Activated CD8-positive, alpha-beta T cell treated with anti-CD3 and anti-CD28 coated beads, Interleukin-2, amount 10 ng/mL, durations not matched to agents 7 days and 5 days (primary cell): ENCODE measurements around the gene KLHL7. TPM values are rescaled to one million over a fixed set of nuclear protein-coding genes. Genes with fewer than 3 reads are reported as not detected.
A peak's percentile ranks its signal among the peaks of the same experiment; 100 is the strongest.

Source experiments
- ATAC-seq: fragments of 150-1000 bp; cut with Tn5 transposase; one replicate; pipeline ENCODE4 v1.10.0; 2021; ENCODE audit warnings: moderate library complexity
- CTCF ChIA-PET: fragments of 350-600 bp; sonication (Branson Sonifier 250); formaldehyde crosslinking; loops from one replicate; lab custom pipeline; 2021; ENCODE audit warnings: antibody characterized with exemption; lab: Charles Lee
- POLR2A ChIA-PET: fragments of 350-600 bp; sonication (Branson Sonifier 250); formaldehyde crosslinking; loops from one replicate; lab custom pipeline; 2021; ENCODE audit warnings: antibody characterized with exemption; lab: Charles Lee
- DNase-seq: peaks from one replicate; pipeline ENCODE4 v3.0.0-alpha.2; 2020
- H3K27ac Mint-ChIP-seq: one replicate; pipeline ENCODE4 v1.8.0; 2021; ENCODE audit warnings: mild to moderate bottlenecking, mixed read lengths
- H3K27me3 Mint-ChIP-seq: one replicate; pipeline ENCODE4 v1.8.0; 2021; ENCODE audit warnings: low read depth, mixed read lengths
- H3K36me3 Mint-ChIP-seq: one replicate; pipeline ENCODE4 v1.8.0; 2021; ENCODE audit warnings: low read depth, mixed read lengths
- H3K4me1 Mint-ChIP-seq: one replicate; pipeline ENCODE4 v1.8.0; 2021; ENCODE audit warnings: low read depth, mixed read lengths
- H3K4me3 Mint-ChIP-seq: one replicate; pipeline ENCODE4 v1.8.0; 2021; ENCODE audit warnings: mild to moderate bottlenecking, mixed read lengths
- H3K9me3 Mint-ChIP-seq: one replicate; pipeline ENCODE4 v1.8.0; 2022; ENCODE audit warnings: mixed read lengths; ENCODE audit not compliant: insufficient read depth
- total RNA-seq, 2 experiments: library from RNA; stranded (reverse); gene quantifications; one replicate each; pipeline ENCODE4 v1.2.3, GENCODE V29; 2021

The KLHL7 gene, protein sequence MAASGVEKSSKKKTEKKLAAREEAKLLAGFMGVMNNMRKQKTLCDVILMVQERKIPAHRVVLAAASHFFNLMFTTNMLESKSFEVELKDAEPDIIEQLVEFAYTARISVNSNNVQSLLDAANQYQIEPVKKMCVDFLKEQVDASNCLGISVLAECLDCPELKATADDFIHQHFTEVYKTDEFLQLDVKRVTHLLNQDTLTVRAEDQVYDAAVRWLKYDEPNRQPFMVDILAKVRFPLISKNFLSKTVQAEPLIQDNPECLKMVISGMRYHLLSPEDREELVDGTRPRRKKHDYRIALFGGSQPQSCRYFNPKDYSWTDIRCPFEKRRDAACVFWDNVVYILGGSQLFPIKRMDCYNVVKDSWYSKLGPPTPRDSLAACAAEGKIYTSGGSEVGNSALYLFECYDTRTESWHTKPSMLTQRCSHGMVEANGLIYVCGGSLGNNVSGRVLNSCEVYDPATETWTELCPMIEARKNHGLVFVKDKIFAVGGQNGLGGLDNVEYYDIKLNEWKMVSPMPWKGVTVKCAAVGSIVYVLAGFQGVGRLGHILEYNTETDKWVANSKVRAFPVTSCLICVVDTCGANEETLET
- 10 to 100 TPM; 20.3 to 23.0 TPM for total RNA-seq

DNA sequence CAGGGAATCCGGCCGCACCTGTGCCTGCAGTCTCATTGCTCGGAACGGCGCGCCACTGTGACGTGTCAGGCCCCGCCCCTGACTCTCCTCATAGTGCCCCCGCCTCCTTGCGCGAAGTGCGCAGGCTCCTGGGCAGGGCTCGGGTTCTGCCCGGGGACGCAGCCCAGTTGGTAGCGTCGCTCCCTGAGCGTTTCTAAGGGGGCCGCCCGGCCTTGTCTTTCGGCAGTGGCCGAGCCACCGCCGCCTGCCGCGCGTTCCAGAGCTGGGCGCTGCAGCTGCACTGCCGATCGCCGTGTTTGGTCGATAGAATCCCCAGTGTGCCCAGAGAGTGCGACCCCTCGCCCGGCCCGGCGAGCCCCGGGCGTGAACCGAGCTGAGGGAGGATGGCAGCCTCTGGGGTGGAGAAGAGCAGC is at the start of gene KLHL7:
KLHL7 (plus strand) TSS at position 142 of the 413 bp plus-strand sequence; CDS start at position 384, 242 bp downstream.
- H3K27ac Mint-ChIP-seq: peak within 1 kb of the TSS; percentile 95

DNA sequence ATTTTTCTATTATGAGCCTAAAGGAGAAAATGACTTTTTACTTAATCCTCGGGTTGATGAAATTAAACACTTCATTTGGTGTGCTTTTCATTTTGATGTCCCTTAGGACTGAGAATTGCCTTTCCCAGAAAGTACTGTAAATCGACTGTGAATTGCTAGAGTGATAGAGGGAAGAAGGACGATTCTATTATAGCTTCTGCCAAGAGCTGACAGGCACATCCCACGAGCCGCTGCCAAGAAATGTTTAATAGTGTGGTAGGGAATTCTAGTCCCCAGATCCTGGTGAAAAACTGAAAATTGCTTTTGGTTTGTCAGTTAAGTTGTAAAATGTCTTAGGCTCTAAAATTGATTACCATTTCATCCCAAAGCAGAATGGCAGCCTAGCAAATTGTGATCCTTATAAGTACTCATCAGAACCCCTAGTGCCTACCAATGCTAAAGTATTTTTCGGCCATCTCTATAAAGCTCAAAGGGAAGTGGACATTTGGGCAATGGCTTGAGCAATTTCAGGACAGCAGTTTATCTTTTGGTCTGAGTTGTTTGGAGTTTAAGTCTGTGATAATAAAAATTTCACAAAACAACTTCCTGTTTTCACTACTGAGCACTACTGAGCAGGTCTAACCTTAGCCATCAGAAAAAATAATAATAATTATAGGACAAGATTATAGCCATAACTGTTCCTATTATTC is 47.0 kb upstream of the KLHL7 start:
- POLR2A ChIA-PET: interaction anchor here (0.7 kb wide), 1 partner anchor 159 kb away, joined by 3 read pairs; no protein-coding TSS in a partner anchor
- Mint-ChIP-seq H3K4me3 (no peak overlapping the region), H3K4me1 (no peaks in the 10 kb centered on the region), H3K9me3 (no peaks in the 10 kb centered on the region), H3K27me3 (peaks cover 7% of the 10 kb centered on the region), H3K36me3 (no peaks in the 10 kb centered on the region), H3K27ac (no peak overlapping the region)
- CTCF ChIA-PET: interaction anchor here (0.6 to 1.3 kb wide), 4 partner anchors 28 to 330 kb away, joined by 3 to 6 read pairs (median 3); no protein-coding TSS in a partner anchor
- ATAC-seq: no peak
- DNase-seq: no peak

More for the DNA sequence above, at the start of gene KLHL7:
- H3K36me3 Mint-ChIP-seq: peaks cover 3% of the 10 kb centered on the region
- no peaks in the 10 kb centered on the region for H3K9me3 Mint-ChIP-seq
- no peaks in the 10 kb centered on the region for H3K27me3 Mint-ChIP-seq
- CTCF ChIA-PET: interaction anchor here (0.8 to 2.3 kb wide), 13 partner anchors 15 to 323 kb away, joined by 3 to 14 read pairs (median 3); no protein-coding TSS in a partner anchor
- peak; percentile 98 for ATAC-seq
- DNase-seq: peak; percentile 97
- POLR2A ChIA-PET: interaction anchor here (0.6 to 4.1 kb wide), 10 partner anchors 10 to 435 kb away, joined by 3 to 27 read pairs (median 3); partner anchors contain the start of gene NUP42
- H3K4me3 Mint-ChIP-seq: peak within 1 kb of the TSS; percentile 98
- peaks cover 23% of the 10 kb centered on the region for H3K4me1 Mint-ChIP-seq

DNA sequence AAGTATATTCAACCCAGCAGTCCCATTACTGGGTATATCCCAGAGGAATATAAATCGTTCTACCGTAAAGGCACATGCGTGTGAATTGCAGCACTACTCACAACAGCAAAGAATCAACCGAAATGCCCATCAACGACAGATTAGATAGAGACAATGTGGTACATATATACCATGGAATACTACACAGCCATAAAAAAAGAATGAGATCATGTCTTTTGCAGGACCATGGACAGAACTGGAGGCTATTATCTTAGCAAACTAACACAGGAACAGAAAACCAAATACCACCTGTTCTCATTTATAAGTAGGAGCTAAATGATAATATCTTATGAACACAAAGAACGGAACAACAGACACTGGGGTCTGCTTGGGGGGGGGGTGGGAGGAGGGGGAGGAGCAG is 44.3 kb upstream of the KLHL7 start:
- peaks cover 7% of the 10 kb centered on the region for H3K27me3 Mint-ChIP-seq
- H3K36me3 Mint-ChIP-seq: no peaks in the 10 kb centered on the region
- ChIA-PET CTCF (interaction anchor here (1.5 to 1.6 kb wide), 2 partner anchors 18 to 44 kb away, joined by 4 read pairs; partner anchors contain the start of gene KLHL7), POLR2A (no interaction called here)
- H3K27ac Mint-ChIP-seq: no peak overlapping the region
- ATAC-seq: no peak
- no peak for DNase-seq
- no peaks in the 10 kb centered on the region for H3K9me3 Mint-ChIP-seq
- H3K4me3 Mint-ChIP-seq: no peak overlapping the region
- H3K4me1 Mint-ChIP-seq: no peaks in the 10 kb centered on the region

DNA sequence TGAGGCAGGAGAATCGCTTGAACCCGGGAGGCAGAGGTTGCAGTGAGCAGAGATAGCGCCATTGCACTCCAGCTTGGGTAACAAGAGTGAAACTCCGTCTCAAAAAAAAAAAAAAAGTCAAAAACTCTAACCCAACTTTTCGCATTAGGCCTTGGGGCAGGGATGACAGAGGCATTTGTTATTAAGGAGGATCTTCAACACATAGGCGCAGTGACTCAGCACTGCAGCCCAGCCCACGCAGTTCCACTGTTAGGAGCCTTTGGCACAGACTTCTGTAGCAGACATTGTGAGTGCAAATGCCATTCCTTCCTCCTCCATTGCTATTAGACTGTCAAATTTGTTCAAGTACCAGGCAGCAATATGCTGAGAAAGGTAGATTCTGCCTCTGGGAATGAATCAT is 43.1 kb upstream of the KLHL7 start:
- ATAC-seq (no peak), DNase-seq (no peak)
- Mint-ChIP-seq H3K9me3 (no peaks in the 10 kb centered on the region), H3K27ac (no peak overlapping the region), H3K4me1 (no peaks in the 10 kb centered on the region), H3K4me3 (no peak overlapping the region), H3K36me3 (no peaks in the 10 kb centered on the region), H3K27me3 (peaks cover 2% of the 10 kb centered on the region)
- ChIA-PET POLR2A (no interaction called here), CTCF (no interaction called here)

DNA sequence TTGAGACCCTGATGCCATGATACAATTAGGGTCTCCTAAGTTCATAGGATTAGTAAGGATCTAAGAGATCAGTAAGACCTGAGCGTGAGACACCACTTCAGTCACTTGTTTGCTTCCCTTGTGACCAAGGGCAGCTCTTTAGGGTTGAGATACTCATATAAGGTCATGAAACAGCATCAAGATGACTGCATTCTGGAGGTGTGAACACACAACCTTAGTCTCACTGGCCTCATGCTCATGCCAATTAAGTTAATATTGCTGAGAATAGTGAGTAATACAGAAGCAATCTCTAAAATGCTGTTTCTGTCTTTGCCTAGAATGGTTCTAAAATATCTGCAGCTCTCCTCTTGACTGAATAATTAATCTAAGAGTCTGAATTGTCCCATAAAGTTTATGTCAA is 39.6 kb upstream of the KLHL7 start:
- no peak overlapping the region for H3K4me3 Mint-ChIP-seq
- POLR2A ChIA-PET: no interaction called here

DNA sequence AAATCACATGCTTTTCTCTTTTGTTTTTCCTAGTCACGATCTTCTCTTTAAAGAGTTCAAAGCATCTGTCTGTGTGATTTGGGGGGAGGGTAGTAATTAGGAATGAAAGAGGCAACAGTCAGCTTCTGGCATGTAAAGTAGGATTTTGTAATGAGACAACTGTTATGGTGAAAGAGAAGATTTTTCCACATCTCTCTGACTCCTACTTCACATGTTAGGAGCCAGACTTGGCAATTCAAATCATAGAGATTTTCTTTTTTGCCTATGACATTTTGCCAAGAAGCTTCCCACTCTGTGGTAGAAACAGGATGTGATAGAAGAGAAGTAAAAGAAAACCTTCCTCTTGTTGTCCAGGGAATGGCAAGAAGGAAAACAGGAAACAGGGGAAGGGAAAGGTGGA is 38.3 kb upstream of the KLHL7 start:
- no peak overlapping the region for H3K4me3 Mint-ChIP-seq
- DNase-seq (no peak), ATAC-seq (no peak)
- ChIA-PET POLR2A (no interaction called here), CTCF (interaction anchor here (0.7 to 1.0 kb wide), 2 partner anchors 13 to 76 kb away, joined by 3 read pairs; no protein-coding TSS in a partner anchor)
- H3K27ac Mint-ChIP-seq: no peak overlapping the region
- H3K36me3 Mint-ChIP-seq: no peaks in the 10 kb centered on the region
- H3K9me3 Mint-ChIP-seq: no peaks in the 10 kb centered on the region
- H3K4me1 Mint-ChIP-seq: no peaks in the 10 kb centered on the region
- peaks cover 4% of the 10 kb centered on the region for H3K27me3 Mint-ChIP-seq

More for the DNA sequence above, 39.6 kb upstream of the KLHL7 start:
- DNase-seq (no peak), ATAC-seq (no peak)
- H3K27me3 Mint-ChIP-seq: peaks cover 4% of the 10 kb centered on the region
- CTCF ChIA-PET: no interaction called here
- H3K4me1 Mint-ChIP-seq: no peaks in the 10 kb centered on the region
- no peaks in the 10 kb centered on the region for H3K9me3 Mint-ChIP-seq
- no peaks in the 10 kb centered on the region for H3K36me3 Mint-ChIP-seq
- H3K27ac Mint-ChIP-seq: no peak overlapping the region

DNA sequence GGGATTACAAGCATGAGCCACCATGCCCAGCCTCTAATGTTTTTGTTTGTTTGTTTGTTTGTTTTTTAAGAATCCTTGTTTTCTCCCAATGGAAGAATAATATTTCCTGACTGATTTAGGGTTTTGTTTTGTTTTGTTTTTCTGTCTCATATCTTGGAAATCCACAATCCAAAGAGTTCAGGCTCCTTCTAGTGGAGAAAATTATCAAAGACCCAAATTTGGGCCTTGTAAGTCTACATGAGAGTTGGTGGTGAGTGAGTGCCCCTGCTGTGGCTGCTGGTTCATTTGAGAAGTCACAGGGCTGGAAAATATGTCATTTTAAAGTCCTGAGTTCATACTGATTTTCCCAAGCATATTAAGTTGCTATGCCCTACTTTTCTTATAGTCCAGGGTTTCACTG is 33.5 kb upstream of the KLHL7 start:
- Mint-ChIP-seq H3K4me3 (no peak overlapping the region), H3K27me3 (peaks cover 20% of the 10 kb centered on the region), H3K9me3 (no peaks in the 10 kb centered on the region), H3K36me3 (no peaks in the 10 kb centered on the region), H3K27ac (no peak overlapping the region), H3K4me1 (no peaks in the 10 kb centered on the region)
- no peak for DNase-seq
- no peak for ATAC-seq
- POLR2A ChIA-PET: no interaction called here
- CTCF ChIA-PET: no interaction called here

DNA sequence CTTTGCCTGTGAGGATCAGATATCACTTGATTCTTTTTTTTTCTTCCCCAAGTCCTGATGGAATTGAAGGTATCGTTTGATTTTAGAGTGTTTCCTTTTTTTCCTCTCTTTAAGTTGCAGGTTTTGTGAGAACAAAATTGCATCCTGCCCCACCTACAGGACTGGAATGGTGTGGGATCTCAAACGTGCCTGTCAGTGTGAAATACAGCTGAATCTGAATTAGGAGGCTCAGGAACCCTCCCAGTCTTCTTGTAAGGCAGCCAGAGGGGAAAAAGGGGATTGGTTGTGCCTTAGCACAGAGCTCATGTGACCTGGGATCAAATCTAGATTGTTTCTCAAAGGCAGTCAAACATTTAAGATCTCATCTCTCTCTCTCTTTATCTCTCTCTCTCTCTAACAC is 32.7 kb upstream of the KLHL7 start:
- Mint-ChIP-seq H3K27me3 (peaks cover 18% of the 10 kb centered on the region), H3K9me3 (no peaks in the 10 kb centered on the region), H3K27ac (no peak overlapping the region), H3K36me3 (no peaks in the 10 kb centered on the region), H3K4me3 (no peak overlapping the region), H3K4me1 (no peaks in the 10 kb centered on the region)
- no peak for DNase-seq
- POLR2A ChIA-PET: no interaction called here
- ATAC-seq: no peak
- CTCF ChIA-PET: interaction anchor here (1.5 kb wide), 1 partner anchor 13 kb away, joined by 5 read pairs; no protein-coding TSS in a partner anchor

DNA sequence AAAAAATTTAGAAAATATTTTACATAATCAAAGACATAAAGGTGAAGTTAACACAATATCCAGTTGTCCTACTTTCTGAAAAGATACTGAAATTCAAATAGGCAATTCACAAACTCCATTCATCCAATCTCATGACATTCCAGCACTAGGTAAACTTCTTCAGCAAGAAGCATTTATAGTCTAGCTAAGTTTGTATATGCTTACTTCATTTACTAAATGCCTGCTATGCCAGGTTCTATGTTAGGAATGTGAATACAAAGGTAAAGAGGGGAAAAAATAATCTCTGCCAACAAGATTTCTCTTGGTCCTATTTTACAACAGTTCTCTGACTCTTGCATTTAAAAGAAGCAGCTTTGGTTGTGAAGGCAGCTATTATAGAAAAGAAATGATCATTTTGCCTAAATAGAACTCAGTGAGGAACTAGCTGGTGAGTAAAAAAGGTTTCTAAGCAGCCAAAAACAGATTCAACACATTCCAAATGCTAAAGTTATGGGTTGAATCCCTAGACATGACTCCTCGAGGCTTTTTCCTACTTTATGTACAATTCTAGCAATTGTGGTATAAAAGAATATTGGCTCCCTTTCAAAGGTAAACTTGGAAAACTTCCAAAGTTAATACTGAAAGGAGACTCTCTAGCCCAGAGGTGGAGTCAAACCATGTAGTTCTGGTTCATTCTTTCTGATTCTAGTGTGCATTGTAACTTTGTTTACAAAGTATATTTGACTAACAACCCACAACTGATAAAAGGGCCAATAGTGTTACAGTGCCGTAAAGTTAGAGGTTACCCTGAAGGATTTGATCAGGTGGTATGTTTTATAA is 30.9 kb upstream of the KLHL7 start:
- Mint-ChIP-seq H3K9me3 (no peaks in the 10 kb centered on the region), H3K4me1 (no peaks in the 10 kb centered on the region), H3K27ac (no peak overlapping the region), H3K4me3 (no peak overlapping the region), H3K36me3 (no peaks in the 10 kb centered on the region), H3K27me3 (peaks cover 16% of the 10 kb centered on the region)
- CTCF ChIA-PET: interaction anchor here (1.3 to 1.6 kb wide), 2 partner anchors 11 to 12 kb away, joined by 3 read pairs; no protein-coding TSS in a partner anchor
- DNase-seq (no peak), ATAC-seq (no peak)
- POLR2A ChIA-PET: no interaction called here

DNA sequence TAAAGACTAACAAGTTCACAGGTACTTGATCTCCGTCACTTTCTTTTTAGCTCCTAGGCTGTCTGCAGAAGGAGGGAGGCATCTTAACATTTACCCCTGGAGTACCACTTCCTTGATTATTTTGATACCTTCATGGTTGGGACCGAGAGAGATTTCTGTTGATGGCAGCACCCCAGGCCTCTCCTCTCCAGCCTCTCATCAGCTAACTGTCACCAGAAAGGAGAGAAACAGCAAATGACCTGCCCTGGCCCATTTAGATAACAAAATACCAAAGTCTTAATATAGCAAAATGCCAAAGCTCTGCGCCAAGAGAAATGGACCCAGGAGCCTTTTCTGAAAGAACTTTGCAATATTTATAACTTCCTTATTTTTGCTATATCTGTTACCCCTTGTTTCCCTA is 30.0 kb upstream of the KLHL7 start:
- DNase-seq (no peak), ATAC-seq (no peak)
- Mint-ChIP-seq H3K27me3 (peaks cover 16% of the 10 kb centered on the region), H3K4me3 (no peak overlapping the region), H3K36me3 (no peaks in the 10 kb centered on the region), H3K27ac (no peak overlapping the region), H3K9me3 (no peaks in the 10 kb centered on the region), H3K4me1 (no peaks in the 10 kb centered on the region)
- ChIA-PET POLR2A (no interaction called here), CTCF (interaction anchor here (1.3 to 1.6 kb wide), 2 partner anchors 11 kb away, joined by 3 read pairs; no protein-coding TSS in a partner anchor)

DNA sequence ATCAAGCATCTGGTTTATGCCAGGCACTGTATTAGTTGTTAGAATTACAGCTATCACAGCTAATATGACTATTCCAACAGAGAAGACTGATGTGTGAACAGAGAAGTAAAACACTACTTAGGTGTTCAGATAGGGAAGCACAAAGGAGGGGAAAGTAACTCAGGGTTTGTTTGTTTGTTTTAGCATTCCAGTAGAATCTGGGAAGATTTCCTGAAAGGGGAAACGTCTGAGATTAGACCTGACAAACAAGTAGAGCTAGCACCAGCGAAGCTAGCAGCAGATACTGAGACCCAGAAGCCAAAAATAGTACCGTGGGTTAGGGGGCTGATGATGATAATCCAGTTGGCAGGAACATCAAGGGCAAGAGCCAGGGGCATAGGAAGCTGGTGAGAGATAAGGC is 28.8 kb upstream of the KLHL7 start:
- Mint-ChIP-seq H3K27ac (no peak overlapping the region), H3K27me3 (peaks cover 16% of the 10 kb centered on the region), H3K36me3 (no peaks in the 10 kb centered on the region), H3K4me3 (no peak overlapping the region), H3K4me1 (no peaks in the 10 kb centered on the region), H3K9me3 (no peaks in the 10 kb centered on the region)
- no peak for ATAC-seq
- no peak for DNase-seq
- POLR2A ChIA-PET: no interaction called here
- CTCF ChIA-PET: no interaction called here
